Uterus (tissue), 2 donors: ENCODE data around the gene ZNF275.

ENCODE experiments used
- POLR2A ChIP-seq, 2 donors: fragments of 450-650 bp; IDR thresholded peaks; one replicate each; pipeline ENCODE4 v1.6.1; 2016; ENCODE audit warnings: antibody characterized with exemption in 2 of 2, mild to moderate bottlenecking in 1 of 2, moderate library complexity in 1 of 2
- TF ChIP-seq, protein P1 (sequence below), 4 experiments: fragments of 200-600 bp in 2 of 4; fragments of 450-650 bp in 2 of 4; sonication (generic) in 2 of 4; IDR thresholded peaks; one replicate each; pipeline ENCODE4 v1.5.1; 2016 to 2019; ENCODE audit warnings: antibody characterized with exemption in 4 of 4, mild to moderate bottlenecking in 2 of 4, moderate library complexity in 1 of 4

DNA sequence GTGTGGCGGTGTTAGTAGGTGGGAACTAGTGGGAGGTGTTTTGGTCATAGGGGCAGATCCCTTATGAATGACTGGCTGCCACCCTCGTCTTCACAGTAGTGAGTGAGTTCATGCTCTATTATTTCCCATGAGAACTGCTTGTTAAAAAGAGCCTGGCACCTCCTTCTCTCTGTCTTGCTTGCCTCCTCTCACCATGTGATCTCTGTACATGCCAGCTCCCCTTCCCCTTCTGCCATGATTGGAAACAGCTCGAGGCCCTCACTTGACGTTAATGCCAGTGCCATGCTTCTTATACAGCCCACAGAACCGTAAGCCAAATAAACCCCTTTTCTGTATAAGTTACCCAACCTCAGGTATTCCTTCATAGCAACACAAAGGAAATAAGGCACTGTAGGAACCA lies 34.1 kb upstream of the ZNF275 start:
- TF ChIP-seq, protein P1, sequence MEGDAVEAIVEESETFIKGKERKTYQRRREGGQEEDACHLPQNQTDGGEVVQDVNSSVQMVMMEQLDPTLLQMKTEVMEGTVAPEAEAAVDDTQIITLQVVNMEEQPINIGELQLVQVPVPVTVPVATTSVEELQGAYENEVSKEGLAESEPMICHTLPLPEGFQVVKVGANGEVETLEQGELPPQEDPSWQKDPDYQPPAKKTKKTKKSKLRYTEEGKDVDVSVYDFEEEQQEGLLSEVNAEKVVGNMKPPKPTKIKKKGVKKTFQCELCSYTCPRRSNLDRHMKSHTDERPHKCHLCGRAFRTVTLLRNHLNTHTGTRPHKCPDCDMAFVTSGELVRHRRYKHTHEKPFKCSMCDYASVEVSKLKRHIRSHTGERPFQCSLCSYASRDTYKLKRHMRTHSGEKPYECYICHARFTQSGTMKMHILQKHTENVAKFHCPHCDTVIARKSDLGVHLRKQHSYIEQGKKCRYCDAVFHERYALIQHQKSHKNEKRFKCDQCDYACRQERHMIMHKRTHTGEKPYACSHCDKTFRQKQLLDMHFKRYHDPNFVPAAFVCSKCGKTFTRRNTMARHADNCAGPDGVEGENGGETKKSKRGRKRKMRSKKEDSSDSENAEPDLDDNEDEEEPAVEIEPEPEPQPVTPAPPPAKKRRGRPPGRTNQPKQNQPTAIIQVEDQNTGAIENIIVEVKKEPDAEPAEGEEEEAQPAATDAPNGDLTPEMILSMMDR (IDR thresholded peaks at IDR 0.05) = no peak
- TF ChIP-seq POLR2A (IDR thresholded peaks at IDR 0.05) = no peak
